Stimulated activated CD4-positive, alpha-beta T cell treated with anti-CD3 and anti-CD28 coated beads, TNF-alpha, amount 100 ng/mL, for 4 hours (primary cell): ENCODE data around the gene LSM12.
"Not testable (repeated sequence)": the region's sequence is repeated elsewhere in the genome, so short reads cannot be mapped to it uniquely, and the experiment has no call there.

ENCODE experiments used
- DNase-seq, 3 experiments: peaks; one replicate each; pipeline ENCODE4 v3.0.0-alpha.2; 2020; ENCODE audit warnings: low read depth in 3 of 3

The LSM12 gene

DNA sequence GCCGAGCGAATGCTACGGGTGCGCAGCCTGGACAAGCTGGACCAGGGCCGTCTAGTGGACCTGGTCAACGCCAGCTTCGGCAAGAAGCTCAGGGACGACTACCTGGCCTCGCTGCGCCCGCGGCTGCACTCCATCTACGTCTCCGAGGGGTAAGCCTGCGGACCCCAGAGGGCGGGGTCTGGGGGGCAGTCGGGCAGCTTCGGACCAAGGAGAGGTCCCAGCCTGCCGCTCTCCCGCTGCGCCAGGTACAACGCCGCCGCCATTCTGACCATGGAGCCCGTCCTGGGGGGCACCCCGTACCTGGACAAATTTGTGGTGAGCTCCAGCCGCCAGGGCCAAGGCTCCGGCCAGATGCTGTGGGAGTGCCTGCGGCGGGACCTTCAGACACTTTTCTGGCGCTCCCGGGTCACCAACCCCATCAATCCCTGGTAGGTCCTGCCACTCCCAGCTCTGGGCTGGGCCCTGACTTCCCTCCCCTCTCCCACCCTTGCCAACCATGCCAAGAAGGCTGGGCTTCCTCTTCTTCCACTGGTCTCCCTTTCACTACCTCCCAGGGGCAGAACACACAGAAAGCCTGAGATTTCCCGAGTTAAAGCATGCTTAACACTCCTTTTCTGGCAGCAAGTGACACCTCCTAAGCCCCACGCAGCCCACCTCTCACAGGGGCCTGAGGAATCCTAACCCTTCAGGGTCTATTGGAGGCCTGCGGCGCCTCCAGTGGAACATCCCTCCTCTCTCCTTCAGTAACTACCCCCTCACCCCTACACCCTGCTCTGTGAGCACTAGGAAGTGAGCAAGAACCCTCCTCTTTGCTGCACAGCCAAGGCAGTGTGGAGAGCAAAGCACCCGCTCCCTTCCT lies 58.9 kb downstream of the LSM12 start:
- no peak for DNase-seq

DNA sequence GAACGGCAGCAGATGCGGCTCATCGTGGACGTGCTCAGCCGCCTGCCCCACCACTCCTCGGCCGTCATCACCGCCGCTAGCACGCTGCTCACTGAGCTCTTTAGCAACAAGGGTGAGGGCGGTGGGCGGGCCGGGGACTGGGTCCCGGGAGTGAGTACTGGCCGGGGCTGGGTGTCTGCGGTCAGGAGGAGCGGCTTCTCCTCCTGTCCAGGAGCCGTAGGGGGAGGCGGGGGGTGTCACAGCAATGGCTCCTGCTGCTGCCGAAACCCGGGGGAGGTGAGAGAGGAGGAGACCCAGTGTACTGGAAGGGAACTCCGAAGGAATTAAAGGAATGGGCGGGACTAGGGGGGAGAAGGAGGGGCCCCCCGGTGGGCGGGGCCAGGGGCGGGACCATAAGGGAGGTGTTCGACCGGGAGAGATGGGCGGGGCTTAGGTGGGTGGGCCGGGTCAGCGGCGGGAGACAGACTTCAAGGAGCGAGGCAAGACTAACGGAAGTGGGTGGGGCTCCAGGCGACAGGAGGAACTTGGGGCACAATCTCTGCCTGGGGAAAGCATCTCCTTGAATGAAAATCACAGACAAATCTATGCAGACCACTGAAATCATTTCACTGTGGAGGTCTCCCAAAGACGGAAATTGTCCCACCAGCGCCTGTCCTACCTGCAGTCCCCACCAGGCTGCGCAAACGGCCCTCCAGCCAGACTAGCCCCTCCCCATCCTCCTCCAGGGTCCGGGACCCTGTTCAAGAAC lies 59.7 kb downstream of the LSM12 start:
- peak; percentile 96 to 98 (median 98) for DNase-seq

DNA sequence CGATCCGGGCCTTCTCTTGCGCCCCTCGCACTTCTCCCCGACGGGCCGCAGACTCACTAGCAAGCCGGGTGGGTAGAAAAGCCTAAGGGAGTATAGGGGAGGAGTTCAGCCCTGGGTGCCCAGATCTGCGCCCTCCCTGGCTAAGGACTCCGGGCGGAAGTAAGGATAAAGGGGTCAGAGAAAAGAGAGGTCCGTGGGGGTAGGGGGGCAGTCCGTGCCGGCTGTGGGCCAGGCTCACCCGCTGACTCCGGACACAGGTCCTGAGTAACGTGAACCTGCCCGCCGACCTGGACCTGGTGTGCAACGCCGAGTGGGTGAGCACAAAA lies 60.2 kb downstream of the LSM12 start:
- DNase-seq, result no peak

DNA sequence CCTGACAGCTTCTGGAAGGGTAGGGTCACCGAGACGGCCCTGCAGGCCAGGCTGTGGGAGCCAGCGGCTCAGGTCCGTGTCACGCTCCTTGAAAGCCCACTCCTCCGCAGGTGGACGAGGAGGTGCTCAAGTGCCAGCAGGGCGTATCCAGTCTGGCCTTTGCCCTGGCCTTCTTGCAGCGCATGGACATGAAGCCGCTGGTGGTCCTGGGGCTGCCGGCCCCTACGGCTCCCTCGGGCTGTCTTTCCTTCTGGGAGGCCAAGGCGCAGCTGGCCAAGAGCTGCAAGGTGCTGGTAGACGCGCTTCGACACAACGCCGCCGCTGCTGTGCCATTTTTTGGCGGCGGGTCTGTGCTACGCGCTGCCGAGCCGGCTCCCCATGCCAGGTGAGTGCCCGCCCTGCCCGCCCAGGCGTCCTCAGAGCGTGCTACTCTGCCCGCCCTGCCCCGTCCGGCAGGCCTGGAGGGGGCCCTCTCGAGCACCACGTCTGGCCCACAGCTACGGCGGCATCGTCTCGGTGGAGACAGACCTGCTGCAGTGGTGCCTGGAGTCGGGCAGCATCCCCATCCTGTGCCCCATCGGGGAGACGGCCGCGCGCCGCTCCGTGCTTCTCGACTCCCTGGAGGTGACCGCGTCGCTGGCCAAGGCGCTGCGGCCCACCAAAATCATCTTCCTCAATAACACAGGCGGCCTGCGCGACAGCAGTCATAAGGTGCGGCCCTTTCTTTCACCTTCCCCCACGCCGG lies 60.8 kb downstream of the LSM12 start:
- no peak for DNase-seq

DNA sequence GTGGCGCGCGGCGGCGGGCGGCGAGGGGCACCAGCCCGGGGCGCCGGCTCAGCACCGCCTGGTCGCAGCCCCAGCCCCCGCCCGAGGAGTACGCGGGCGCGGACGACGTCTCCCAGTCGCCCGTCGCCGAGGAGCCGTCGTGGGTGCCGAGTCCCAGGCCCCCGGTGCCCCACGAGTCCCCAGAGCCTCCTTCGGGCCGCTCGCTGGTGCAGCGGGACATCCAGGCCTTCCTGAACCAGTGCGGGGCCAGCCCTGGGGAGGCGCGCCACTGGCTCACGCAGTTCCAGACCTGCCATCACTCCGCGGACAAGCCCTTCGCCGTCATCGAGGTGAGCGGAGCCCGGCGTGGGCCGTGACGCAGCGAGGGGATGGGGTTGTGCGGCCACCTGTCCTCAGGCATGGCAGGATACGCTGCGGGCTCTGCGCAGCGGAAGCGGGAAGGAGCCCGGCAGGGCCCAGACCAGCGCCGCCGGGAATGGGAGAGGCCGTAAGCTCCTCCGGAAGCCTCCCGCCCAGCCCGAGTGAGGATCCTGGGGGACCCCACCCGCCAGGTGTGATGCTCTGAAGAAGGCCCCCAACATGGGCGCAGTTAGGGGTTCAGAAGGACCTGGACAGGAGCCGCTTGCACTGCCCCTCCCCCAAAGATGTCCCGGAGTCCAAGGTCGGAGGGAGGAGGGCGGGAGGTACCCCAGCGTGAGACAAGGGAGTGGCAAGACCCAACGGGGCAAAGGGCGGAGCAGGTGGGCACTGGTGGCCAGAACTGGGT lies 61.5 kb downstream of the LSM12 start:
- no peak for DNase-seq

DNA sequence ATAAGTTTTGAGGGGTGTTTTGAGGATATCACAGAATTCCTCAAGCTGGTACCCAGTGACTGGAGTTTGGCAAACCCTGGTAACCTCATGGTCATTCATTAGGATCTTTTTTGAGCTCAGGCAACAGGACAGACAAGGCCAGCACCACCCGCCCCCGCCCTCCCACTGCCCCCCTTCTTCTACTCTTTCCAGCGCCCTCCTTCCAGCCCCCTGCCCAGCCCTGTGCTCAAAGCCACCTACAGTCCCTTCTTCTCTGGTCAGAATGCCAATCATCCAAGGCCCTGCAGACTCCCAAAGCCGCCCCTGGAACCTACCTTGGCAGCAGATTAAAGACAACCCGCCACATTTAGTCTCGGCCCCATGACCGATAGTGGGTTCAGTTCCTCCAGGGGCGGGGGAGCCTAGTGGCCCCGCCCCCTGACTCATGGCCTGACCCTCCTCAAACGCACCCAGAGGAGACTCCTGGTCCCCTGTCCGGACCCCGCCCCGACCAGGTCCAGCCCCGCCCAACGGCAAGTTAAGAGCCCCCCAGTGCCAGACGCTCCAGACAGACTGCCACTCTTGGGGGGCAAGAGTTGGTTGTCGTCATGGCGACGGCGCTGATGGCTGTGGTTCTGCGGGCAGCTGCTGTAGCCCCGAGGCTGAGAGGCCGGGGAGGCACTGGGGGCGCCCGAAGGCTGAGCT lies 62.3 kb downstream of the LSM12 start, which contains the start of gene NAGS:
TSS of gene NAGS (plus strand) at position 546 of the 684 bp plus-strand sequence. CDS start at position 588, 42 bp downstream.
- no peak for DNase-seq

DNA sequence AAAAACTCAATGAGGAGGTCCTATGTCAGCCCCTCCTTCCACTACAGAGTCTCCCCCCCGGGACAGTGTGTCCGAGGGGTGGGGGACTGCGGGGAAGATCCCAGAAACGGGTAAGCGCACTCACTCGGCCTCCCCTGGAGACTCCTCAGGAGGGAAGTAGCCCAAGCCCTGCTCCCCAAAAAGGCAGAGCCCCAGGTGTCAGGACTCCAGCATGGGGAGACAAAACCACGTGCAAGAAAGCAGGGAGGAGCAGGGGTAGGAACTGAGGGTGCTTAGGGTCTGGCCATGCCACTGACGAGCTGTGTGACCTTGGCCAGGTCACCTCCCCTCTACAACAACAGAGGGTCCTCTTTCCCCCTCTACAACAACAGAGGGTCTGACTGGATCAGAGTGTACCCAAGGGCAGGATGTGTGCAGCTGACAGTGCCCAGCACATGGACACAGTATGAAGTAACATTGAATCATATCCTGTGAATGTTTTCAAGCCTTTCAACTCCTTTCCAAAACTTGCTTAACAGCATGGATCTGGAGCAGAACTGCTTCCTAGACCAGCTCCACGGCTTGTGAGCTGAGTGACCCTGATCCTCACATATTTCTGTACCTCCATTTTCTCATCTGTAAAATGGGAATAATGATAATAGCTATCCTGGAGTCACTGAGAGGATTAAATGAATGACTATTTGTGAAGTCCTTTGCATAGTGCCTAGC lies 64.2 kb downstream of the LSM12 start:
- no peak for DNase-seq

DNA sequence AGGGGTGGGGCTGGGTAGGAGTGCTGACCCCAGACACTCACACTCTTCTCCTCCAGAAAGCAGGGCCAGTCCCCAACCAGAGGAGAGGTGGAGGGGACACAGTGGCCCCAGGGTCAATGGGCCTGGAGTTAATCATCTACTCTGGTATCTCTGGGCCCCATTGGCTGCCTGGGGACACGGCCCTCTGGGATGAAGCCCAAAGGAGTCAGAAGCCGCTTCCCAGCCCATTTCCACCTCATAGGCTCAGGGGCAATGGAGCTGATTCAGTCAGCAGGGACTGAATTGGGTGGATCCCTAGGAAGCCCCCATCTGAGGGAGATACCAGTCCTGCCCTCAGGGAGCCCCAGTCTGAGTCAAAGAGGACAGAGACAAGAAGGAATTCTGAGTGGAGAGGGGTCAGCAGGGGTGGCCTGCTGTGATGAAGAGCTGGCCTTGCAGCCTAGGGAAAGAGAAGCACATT lies 65.0 kb downstream of the LSM12 start:
- no peak for DNase-seq

DNA sequence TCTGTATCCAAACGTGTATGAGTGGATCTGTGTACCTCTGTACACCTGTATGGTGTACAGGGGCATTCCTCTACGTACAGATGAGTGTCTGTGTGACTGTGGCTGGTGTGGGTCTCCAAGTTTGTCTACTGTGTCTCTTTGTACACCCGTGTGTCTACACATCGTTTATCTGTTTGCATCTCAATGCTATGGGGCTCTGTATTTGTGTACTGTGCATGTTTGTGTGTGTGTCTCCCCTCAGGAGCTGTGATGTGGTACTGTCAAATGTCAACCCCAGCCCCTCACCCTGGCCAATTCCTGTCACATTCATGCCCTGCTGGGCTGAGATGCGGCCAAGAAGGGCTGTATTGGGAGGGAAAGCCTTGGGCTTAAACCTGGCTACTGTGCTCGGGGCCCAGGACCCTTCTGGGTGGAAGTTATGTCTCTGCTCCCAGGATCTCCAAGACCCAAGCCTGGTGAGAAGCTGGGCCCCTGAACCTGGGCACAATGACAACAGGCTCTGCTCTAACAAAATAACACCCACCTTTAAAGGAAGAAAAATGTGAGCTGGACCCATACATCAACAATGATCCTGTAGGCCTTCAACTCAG lies 65.5 kb downstream of the LSM12 start:
- DNase-seq, result no peak

DNA sequence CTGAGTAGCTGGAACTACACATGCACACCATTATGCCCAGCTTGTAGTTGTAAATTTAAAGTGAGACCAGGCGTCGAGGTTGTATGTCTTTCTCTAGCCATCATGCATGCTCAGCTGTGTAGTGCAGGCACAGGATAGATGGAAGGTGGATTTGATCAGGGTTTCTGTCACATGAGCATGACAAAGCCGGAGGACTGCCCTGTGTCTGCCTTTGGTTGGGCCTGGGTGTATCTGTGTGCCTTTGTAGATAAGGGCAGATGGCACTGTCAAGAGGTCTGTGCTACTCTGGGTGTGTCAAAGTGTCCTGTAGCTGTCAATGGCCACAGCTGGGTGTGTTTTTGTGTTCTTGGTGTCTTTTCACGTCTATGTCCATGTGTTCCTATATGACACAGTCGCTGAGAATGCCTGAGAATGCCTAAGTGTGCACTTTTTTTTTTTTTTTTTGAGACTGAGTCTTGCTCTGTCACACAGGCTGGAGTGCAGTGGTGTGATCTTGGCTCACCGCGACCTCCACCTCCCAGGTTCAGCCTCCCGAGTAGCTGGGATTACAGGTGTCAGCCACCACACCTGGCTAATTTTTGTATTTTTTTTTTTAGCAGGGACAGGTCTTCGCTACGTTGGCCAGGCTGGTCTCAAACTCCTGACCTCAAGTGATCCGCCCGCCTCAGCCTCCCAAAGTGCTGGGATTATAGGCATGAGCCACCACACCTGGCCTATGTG lies 66.2 kb downstream of the LSM12 start:
- no peak for DNase-seq

DNA sequence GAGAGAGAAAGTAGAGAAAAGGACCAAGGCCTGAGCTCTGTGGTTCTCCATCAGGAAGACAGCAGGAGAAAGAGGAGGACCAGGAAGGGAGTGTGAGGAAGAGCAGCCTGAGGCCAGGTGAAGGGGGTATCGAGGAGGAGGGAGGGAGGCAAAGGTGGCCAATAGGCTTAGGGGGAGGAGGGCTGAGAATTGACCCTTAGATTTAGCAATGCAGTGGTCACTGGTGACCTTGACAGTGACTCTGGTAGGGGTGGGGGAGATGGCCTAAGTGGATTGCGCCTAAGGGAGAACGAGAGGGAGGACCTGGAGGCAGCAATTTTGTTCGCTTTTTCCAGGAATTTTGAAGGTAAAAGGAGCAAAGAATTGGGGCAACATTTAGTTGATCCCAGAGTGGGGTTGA lies 67.4 kb downstream of the LSM12 start:
- DNase-seq, result no peak

DNA sequence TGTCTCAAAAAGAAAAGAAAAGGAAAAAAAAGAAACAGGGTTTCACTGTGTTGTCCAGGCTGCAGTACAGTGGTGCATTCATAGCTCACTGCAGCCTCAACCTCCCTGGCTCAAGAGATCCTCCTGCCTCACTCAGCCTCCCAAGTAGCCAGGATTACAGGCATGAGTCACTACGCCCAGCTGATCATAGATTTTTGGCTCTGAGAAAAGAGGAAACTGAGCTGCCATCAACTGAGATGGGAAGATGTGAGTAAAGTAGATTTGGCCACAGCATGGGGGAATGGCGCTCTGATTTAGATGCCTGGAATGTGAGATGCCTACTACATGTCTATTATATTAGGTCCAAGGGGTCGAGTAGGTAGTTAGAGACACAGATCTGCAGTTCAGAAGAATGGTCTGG lies 67.9 kb downstream of the LSM12 start:
- DNase-seq, result no peak

DNA sequence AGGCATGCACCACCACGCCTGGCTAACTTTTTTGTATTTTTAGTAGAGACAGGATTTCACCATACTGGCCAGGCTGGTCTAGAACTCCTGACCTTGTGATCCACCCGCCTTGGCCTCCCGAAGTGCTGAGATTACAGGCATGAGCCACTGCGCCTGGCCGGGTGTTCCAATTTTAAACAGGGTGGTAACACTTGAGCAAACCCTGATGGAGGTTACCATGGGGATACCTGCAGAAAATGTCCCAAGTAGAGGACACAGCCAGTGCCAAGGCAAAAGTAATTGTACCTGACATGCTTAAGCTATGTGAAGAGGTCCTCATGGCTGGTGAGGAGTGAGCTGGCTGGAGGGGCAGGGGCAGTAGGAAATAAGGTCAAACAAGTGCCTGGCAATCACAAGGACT lies 69.3 kb downstream of the LSM12 start:
- not testable (repeated sequence) for DNase-seq

DNA sequence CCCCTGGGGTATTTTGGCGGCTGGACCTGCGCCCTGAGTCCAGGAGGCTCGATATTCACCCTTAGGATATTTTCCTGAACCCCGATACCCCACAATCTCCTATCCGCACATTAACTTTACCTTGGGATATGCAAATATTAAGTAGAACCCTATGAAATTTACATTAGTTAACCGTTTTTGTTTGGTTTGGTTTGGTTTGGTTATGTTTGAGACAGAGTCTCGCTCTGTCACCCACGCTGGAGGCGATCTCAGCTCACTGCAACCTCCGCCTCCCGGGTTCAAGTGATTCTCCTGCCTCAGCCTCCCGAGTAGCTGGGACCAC lies 71.4 kb downstream of the LSM12 start:
- no peak for DNase-seq

DNA sequence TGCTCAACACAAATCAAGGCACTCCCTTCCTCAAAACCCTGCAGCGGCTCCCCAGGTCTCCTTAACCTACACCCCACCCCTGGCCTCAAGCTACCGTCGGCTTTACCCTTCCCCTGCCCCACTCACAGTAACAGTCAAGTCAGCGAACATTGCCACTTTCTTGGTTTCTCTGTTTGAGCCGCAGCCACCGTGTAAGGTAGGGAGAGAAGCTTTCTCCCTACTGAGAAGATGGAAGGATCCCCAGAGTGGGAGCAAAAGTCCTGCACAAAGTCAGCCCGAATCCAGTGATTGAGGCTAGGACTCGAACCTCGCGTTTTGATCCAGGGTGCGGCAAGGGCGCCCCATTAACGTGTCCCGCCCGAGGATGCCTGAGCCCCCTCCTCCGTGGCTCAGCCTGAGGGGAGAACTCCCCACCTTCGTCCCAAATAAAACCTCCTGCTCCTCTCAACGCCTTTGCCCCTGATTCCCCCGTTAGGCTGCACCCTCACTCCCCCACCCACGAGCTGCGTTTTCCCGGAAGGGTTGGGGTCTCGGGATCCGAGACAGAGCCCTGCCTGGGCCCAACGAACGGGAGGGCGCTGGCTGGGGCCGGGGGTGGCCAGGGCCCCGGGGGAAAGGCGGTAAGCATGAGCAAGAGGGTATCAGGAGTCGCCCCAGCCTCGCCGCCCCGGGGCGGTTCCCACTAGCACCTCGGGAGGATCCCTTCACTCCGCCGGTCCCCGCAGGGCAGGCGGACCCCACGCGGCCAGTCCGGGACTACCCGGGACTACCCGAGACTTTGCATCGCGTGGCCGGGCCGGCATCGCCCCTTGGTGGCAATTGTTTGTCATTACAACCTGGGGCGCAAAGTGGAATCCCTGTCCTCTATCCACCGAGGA lies 72.0 kb downstream of the LSM12 start:
- peak in 2 of 3 experiments; percentile 43 to 48 for DNase-seq

DNA sequence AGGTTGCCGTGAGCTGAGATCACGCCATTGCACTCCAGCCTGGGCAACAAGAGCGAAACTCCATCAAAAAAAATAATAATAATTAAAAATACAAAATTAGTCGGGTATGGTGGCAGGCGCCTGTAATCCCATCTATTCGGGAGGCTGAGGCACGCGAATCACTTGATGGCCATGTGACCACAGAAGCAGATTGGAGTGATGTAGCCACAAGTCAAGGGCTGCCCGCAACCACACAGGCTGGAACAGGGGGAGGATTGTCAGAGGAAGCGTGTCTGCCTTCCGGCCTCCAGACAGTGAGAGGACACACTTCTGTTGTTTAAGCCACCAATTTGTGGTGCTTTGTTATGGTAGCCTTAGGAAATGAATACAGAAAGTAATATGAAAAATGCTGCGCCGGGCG lies 73.8 kb downstream of the LSM12 start:
- no peak for DNase-seq

DNA sequence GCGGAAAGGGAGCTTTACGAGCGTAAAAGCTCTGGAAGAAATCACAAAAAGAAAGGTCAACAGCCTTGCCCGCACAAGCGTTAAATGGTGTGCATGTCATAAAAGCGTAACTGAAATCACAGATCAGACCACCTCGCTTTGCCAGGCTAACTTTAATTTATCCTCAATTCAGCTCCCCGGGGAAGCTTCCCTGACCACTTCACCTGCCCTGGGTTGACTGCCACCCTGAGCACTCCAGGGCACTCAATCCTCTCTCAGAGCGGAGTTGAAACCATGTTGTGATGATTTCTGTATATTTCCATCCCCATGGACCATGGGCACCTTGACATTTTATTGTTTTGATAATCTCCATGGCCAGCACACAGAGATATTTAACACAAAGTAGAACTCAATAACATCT lies 78.2 kb downstream of the LSM12 start:
- no peak for DNase-seq
